HL-60 (cell line): ENCODE measurements around the gene ADGRB3.
"Not testable (repeated sequence)": the region's sequence is repeated elsewhere in the genome, so short reads cannot be mapped to it uniquely, and the experiment has no call there.

Experiments used
- DNase-seq, 2 experiments: peaks; one replicate each; pipeline ENCODE4 v3.0.0-alpha.2; 2010 to 2020; ENCODE audit warnings: low read depth in 1 of 2, low spot score in 1 of 2
- H3K27ac ChIP-seq: fragments of 250-450 bp; sonication (Bioruptor Pico); replicated peaks from 2 replicates; pipeline ENCODE4 v1.5.1; 2020; ENCODE audit warnings: mild to moderate bottlenecking, moderate library complexity
- H3K27me3 ChIP-seq: fragments of 250-450 bp; sonication (Bioruptor Pico); 2 replicates; pipeline ENCODE4 v1.5.1; 2021; ENCODE audit warnings: mild to moderate bottlenecking, moderate library complexity; ENCODE audit not compliant: insufficient read depth, poor library complexity, severe bottlenecking
- H3K4me3 ChIP-seq: replicated peaks from 2 replicates; pipeline ENCODE4 v1.5.1; 2011; ENCODE audit warnings: mild to moderate bottlenecking, control low read depth, low read length; ENCODE audit not compliant: insufficient read depth
- GABPA ChIP-seq: IDR thresholded peaks from 2 replicates; pipeline ENCODE4 v1.6.1; 2012; ENCODE audit warnings: low read depth
- POLR2AphosphoS5 ChIP-seq: IDR thresholded peaks from 2 replicates; pipeline ENCODE4 v1.6.1; 2012; ENCODE audit warnings: low read depth
- SPI1 ChIP-seq: IDR thresholded peaks from 2 replicates; pipeline ENCODE4 v1.6.1; 2012; ENCODE audit warnings: low read depth, mild to moderate bottlenecking, borderline replicate concordance
- TF ChIP-seq, protein P1 (sequence below): IDR thresholded peaks from one replicate; pipeline ENCODE4 v1.5.1; 2011; ENCODE audit warnings: low read length, control low read depth, inconsistent platforms; ENCODE audit not compliant: insufficient read depth
- TF ChIP-seq, protein P2 (sequence below): IDR thresholded peaks from 2 replicates; pipeline ENCODE4 v1.6.1; 2012; ENCODE audit warnings: low read depth; ENCODE audit not compliant: insufficient replicate concordance

Gene ADGRB3

DNA sequence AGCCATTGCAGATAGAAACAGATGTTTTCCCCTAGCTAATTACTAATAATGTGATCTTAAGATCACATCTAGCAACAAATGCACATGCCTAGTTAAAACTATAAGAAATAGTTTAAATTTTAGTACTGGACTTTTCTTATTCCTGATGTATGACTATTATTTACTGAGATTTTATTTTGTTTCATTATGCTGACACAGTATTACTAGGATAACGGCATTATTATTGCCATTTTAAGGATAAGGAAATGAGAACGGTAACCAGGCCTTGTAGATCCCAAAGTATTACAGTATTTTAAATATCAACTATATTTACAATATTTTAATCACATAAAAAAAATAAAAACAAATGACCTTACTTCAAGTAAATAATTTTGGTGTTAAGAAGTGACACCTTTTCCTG lies 240.3 kb downstream of the ADGRB3 start:
- no peak for DNase-seq
- Histone ChIP-seq H3K27me3 (no peaks in the 10 kb centered on the region), H3K4me3 (no peak overlapping the region), H3K27ac (no peak overlapping the region)
- TF ChIP-seq, protein P1, sequence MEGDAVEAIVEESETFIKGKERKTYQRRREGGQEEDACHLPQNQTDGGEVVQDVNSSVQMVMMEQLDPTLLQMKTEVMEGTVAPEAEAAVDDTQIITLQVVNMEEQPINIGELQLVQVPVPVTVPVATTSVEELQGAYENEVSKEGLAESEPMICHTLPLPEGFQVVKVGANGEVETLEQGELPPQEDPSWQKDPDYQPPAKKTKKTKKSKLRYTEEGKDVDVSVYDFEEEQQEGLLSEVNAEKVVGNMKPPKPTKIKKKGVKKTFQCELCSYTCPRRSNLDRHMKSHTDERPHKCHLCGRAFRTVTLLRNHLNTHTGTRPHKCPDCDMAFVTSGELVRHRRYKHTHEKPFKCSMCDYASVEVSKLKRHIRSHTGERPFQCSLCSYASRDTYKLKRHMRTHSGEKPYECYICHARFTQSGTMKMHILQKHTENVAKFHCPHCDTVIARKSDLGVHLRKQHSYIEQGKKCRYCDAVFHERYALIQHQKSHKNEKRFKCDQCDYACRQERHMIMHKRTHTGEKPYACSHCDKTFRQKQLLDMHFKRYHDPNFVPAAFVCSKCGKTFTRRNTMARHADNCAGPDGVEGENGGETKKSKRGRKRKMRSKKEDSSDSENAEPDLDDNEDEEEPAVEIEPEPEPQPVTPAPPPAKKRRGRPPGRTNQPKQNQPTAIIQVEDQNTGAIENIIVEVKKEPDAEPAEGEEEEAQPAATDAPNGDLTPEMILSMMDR = no peak
- TF ChIP-seq, protein P2, sequence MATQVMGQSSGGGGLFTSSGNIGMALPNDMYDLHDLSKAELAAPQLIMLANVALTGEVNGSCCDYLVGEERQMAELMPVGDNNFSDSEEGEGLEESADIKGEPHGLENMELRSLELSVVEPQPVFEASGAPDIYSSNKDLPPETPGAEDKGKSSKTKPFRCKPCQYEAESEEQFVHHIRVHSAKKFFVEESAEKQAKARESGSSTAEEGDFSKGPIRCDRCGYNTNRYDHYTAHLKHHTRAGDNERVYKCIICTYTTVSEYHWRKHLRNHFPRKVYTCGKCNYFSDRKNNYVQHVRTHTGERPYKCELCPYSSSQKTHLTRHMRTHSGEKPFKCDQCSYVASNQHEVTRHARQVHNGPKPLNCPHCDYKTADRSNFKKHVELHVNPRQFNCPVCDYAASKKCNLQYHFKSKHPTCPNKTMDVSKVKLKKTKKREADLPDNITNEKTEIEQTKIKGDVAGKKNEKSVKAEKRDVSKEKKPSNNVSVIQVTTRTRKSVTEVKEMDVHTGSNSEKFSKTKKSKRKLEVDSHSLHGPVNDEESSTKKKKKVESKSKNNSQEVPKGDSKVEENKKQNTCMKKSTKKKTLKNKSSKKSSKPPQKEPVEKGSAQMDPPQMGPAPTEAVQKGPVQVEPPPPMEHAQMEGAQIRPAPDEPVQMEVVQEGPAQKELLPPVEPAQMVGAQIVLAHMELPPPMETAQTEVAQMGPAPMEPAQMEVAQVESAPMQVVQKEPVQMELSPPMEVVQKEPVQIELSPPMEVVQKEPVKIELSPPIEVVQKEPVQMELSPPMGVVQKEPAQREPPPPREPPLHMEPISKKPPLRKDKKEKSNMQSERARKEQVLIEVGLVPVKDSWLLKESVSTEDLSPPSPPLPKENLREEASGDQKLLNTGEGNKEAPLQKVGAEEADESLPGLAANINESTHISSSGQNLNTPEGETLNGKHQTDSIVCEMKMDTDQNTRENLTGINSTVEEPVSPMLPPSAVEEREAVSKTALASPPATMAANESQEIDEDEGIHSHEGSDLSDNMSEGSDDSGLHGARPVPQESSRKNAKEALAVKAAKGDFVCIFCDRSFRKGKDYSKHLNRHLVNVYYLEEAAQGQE = no peak
- TF ChIP-seq POLR2AphosphoS5 (no peak), SPI1 (no peak), GABPA (no peak)

DNA sequence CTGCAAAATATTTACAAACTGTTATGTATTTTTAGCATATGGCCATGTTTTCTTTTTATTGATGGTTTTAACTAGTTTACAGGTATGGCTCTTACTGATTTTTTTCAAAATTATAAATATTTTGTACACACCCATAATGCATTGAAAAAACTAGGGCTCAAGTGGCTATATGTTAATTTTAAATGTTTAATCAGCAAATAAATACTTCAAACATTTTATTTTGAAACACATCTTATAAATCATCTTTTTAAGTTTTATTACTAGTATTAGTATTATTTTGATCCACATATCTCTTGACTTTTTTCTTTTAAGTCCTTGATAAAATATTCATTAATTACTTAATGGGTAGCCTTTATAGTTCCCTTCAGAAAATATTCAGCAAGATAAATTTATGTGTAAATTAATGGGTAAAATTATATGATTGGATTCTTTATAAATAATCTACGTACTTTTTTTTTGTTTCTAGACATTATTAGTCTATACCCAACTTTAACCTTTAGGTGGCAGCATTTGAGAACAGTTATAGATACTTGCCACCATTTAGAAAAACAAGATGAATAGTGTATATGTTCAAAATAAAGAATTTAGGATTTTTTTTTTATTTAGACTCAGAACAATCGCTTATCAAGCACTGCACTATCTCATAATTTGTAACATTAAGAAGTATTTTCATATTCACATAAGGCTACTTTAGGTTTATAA lies 241.9 kb downstream of the ADGRB3 start:
- TF ChIP-seq, protein P1 = peak; percentile 19
- TF ChIP-seq, protein P2 = no peak
- no peak overlapping the region for H3K4me3 ChIP-seq
- no peak for DNase-seq
- no peaks in the 10 kb centered on the region for H3K27me3 ChIP-seq
- H3K27ac ChIP-seq = no peak overlapping the region

DNA sequence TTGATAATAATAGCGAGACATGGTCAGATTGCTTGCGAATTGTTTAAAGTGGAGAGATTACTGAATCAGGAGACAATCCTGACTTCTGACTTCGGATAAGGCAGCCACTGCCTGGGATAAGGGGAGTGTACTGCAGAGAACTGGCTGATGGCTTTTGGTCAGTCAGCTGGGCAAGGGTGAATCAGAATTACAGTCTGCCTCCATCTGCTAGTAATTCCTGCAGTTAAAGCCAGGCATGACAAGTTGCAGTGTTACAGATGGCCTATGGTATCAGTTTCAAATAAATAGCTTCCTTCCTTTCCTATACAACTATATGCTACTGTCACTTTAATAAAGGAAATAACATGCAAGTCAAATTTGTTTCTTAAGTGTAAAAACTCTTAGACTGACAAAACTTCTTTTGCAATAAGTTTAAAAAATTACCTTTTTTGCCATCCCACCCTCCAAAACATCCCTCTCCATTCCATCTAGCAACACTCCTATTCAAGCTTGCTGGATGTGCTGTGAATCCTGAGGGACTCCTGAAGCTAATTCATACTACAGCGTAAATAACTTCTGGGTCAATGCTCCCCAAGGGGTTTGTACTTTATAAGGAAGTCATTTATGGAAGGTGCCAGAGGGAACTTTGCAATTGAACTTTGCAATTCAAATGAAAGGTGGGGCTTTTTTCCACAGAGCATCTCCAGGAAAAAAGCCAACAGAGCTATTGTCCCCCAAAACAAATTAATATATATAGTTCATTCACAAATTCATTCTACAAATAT lies 245.2 kb downstream of the ADGRB3 start:
- no peak for DNase-seq
- Histone ChIP-seq H3K27me3 (no peaks in the 10 kb centered on the region), H3K27ac (no peak overlapping the region), H3K4me3 (no peak overlapping the region)
- TF ChIP-seq, protein P2 = no peak
- TF ChIP-seq GABPA (no peak), SPI1 (no peak), POLR2AphosphoS5 (no peak)
- TF ChIP-seq, protein P1 = no peak

DNA sequence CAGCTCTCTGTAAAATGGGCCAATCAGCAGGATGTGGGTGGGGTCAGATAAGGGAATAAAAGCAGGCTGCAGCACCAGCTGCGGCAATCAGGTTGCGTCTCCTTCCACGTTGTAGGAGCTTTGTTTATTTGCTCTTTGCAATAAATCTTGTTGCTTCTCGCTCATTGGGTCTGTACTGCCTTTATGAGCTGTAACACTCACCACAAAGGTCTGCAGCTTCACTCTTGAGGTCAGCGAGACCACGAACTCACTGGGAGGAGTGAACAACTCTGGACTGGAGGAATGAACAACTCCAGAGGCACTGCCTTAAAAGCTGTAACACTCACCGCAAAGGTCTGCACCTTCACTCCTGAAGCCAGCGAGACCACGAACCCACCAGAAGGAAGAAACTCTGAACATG lies 248.2 kb downstream of the ADGRB3 start:
- not testable (repeated sequence) for H3K4me3 ChIP-seq, H3K27ac ChIP-seq, H3K27me3 ChIP-seq, DNase-seq
